Esophagus squamous epithelium (tissue), 5 donors: ENCODE measurements around the gene CLDN14. TPM values are rescaled to one million over a fixed set of nuclear protein-coding genes. Genes with fewer than 3 reads are reported as not detected.

Source experiments
- DNase-seq: peaks from one replicate; lab custom pipeline; 2025; lab: John Stamatoyannopoulos, UW
- H3K27ac ChIP-seq, 4 donors: fragments of 200-600 bp; sonication (generic); one replicate each; pipeline ENCODE4 v1.5.1; 2016 to 2019; ENCODE audit warnings: mild to moderate bottlenecking in 1 of 4
- H3K27me3 ChIP-seq, 4 donors: fragments of 200-600 bp; sonication (generic); 1 replicate in 3 of 4; 2 replicates in 1 of 4; pipeline versions ENCODE4 v1.5.1 to v1.6.0; 2017 to 2021; ENCODE audit warnings: antibody characterized with exemption in 1 of 4
- H3K36me3 ChIP-seq, 3 donors: fragments of 200-600 bp; sonication (generic); one replicate each; pipeline ENCODE4 v1.5.1; 2016 to 2019
- H3K4me1 ChIP-seq, 3 donors: fragments of 200-600 bp; sonication (generic); one replicate each; pipeline ENCODE4 v1.5.1; 2017 to 2019
- H3K4me3 ChIP-seq, 4 donors: fragments of 200-600 bp; sonication (generic); 1 replicate in 3 of 4; 2 replicates in 1 of 4; pipeline ENCODE4 v1.5.1; 2016 to 2019; ENCODE audit warnings: mild to moderate bottlenecking in 2 of 4, moderate library complexity in 1 of 4
- H3K9me3 ChIP-seq, 3 donors: fragments of 200-600 bp; sonication (generic); one replicate each; pipeline ENCODE4 v1.5.1; 2016 to 2019
- CTCF ChIP-seq, 6 experiments: fragments of 450-650 bp in 4 of 6; fragments of 200-600 bp in 2 of 6; sonication (generic) in 2 of 6; IDR thresholded peaks; one replicate each; pipeline ENCODE4 v1.5.1; 2016 to 2019; ENCODE audit warnings: antibody characterized with exemption in 6 of 6, mild to moderate bottlenecking in 4 of 6, moderate library complexity in 4 of 6
- POLR2A ChIP-seq, 4 donors: fragments of 450-650 bp; IDR thresholded peaks; one replicate each; pipeline ENCODE4 v1.6.1; 2017; ENCODE audit warnings: antibody characterized with exemption in 4 of 4, mild to moderate bottlenecking in 4 of 4, moderate library complexity in 3 of 4
- WGBS, 2 donors: methylation state at CpG; one replicate each; pipeline ENCODE4 v1.1.5; 2018; 5-methylcytosine and 5-hydroxymethylcytosine counted together
- intact Hi-C: fragments of 100-400 bp; cut with DNase I; formaldehyde crosslinking; loops from one replicate; pipeline ENCODE4 v1.15.0; 2022
- total RNA-seq, 4 donors: library from RNA; depleted of rRNA; stranded (reverse); fragments of >200 nt; gene quantifications; one replicate each; pipeline ENCODE4 v1.1.0, GENCODE V29; 2016
- donor health status: DM: yes; HTN: yes; CAD: no.

CLDN14 gene
- total RNA-seq, result not detected

GRCh38 chr21:36479415-36480402 is at the start of gene CLDN14:
CLDN14 (minus strand) TSS chr21:36480122; CDS start chr21:36461695, 18,427 bp downstream.
- Histone ChIP-seq H3K27ac (no peak within 1 kb of the TSS), H3K4me1 (peaks cover 0 to 16% (median 0%) of the 10 kb centered on the region in 3 donors), H3K4me3 (no peak within 1 kb of the TSS), H3K36me3 (no peaks in the 10 kb centered on the region), H3K9me3 (no peaks in the 10 kb centered on the region), H3K27me3 (no peaks in the 10 kb centered on the region)
- WGBS, 2 donors, result 61 to 82% methylated on average over 16 to 25 of the region's 25 CpGs
- intact Hi-C loops, result no loop called here
- DNase-seq, result no peak
- no peak for TF ChIP-seq CTCF (IDR thresholded peaks at IDR 0.05)

- DNase-seq, result no peak
Measured at GRCh38 chr21:36528716-36529115, 48.8 kb upstream of the CLDN14 start.

GRCh38 chr21:36527317-36527716 is 47.4 kb upstream of the CLDN14 start:
- DNase-seq, result no peak
- no peaks in the 10 kb centered on the region for H3K9me3 ChIP-seq
- TF ChIP-seq CTCF (IDR thresholded peaks at IDR 0.05), result no peak
- no peak for TF ChIP-seq POLR2A (IDR thresholded peaks at IDR 0.05)
- H3K4me1 ChIP-seq, result no peaks in the 10 kb centered on the region
- intact Hi-C loops, result no loop called here
- H3K36me3 ChIP-seq, result no peaks in the 10 kb centered on the region
- no peak overlapping the region for H3K27ac ChIP-seq
- H3K4me3 ChIP-seq, result no peak overlapping the region
- peaks cover 0 to 51% (median 0%) of the 10 kb centered on the region in 4 donors for H3K27me3 ChIP-seq
- WGBS, 2 donors, result 72 to 88% methylated on average over 5 to 6 of the region's 6 CpGs

More at GRCh38 chr21:36528716-36529115, 48.8 kb upstream of the CLDN14 start:
- no peaks in the 10 kb centered on the region for H3K4me1 ChIP-seq
- no peaks in the 10 kb centered on the region for H3K9me3 ChIP-seq
- H3K27ac ChIP-seq, result no peak overlapping the region
- no peak overlapping the region for H3K4me3 ChIP-seq
- H3K27me3 ChIP-seq, result peaks cover 0 to 58% (median 0%) of the 10 kb centered on the region in 4 donors
- TF ChIP-seq CTCF (IDR thresholded peaks at IDR 0.05) (no peak), POLR2A (IDR thresholded peaks at IDR 0.05) (no peak)
- WGBS, 2 donors, result 88 to 97% methylated on average over 5 to 6 of the region's 6 CpGs
- no peaks in the 10 kb centered on the region for H3K36me3 ChIP-seq
- intact Hi-C loops, result no loop called here

GRCh38 chr21:36526104-36526503 is 46.2 kb upstream of the CLDN14 start:
- H3K27me3 ChIP-seq, result peaks cover 0 to 63% (median 0%) of the 10 kb centered on the region in 4 donors
- no peaks in the 10 kb centered on the region for H3K36me3 ChIP-seq
- no peak overlapping the region for H3K27ac ChIP-seq
- H3K4me1 ChIP-seq, result no peaks in the 10 kb centered on the region
- WGBS, 2 donors, result 92 to 100% methylated on average over 1 to 2 of the region's 4 CpGs
- no peak for DNase-seq
- H3K4me3 ChIP-seq, result no peak overlapping the region
- intact Hi-C loops, result no loop called here
- no peaks in the 10 kb centered on the region for H3K9me3 ChIP-seq
- TF ChIP-seq CTCF (IDR thresholded peaks at IDR 0.05) (no peak), POLR2A (IDR thresholded peaks at IDR 0.05) (no peak)

GRCh38 chr21:36524477-36524876 is 44.6 kb upstream of the CLDN14 start:
- DNase-seq, result no peak
- no peaks in the 10 kb centered on the region for H3K4me1 ChIP-seq
- intact Hi-C loops, result no loop called here
- no peaks in the 10 kb centered on the region for H3K9me3 ChIP-seq
- 78 to 89% methylated on average over 4 to 6 of the region's 9 CpGs for WGBS, 2 donors
- H3K36me3 ChIP-seq, result no peaks in the 10 kb centered on the region
- no peak overlapping the region for H3K4me3 ChIP-seq
- no peak for TF ChIP-seq POLR2A (IDR thresholded peaks at IDR 0.05)
- no peak for TF ChIP-seq CTCF (IDR thresholded peaks at IDR 0.05)
- peaks cover 0 to 49% (median 0%) of the 10 kb centered on the region in 4 donors for H3K27me3 ChIP-seq
- H3K27ac ChIP-seq, result no peak overlapping the region
